Esophagus muscularis mucosa (tissue), 4 donors: ENCODE data around the gene PLEKHG4B.

Experiments
- CTCF ChIP-seq, 3 experiments: fragments of 200-600 bp in 2 of 3; fragments of 450-650 bp in 1 of 3; sonication (generic) in 2 of 3; IDR thresholded peaks; one replicate each; pipeline ENCODE4 v1.5.1; 2017 to 2019; ENCODE audit warnings: antibody characterized with exemption in 3 of 3, mild to moderate bottlenecking in 2 of 3, moderate library complexity in 1 of 3
- EP300 ChIP-seq: sonication (generic); formaldehyde crosslinking; IDR thresholded peaks from one replicate; pipeline ENCODE4 v1.6.1; 2017; ENCODE audit warnings: antibody characterized with exemption
- POLR2A ChIP-seq: fragments of 450-650 bp; IDR thresholded peaks from one replicate; pipeline ENCODE4 v1.6.1; 2017; ENCODE audit warnings: antibody characterized with exemption, moderate library complexity, mild to moderate bottlenecking, low read depth
- POLR2AphosphoS5 ChIP-seq, 2 donors: sonication (generic); formaldehyde crosslinking; IDR thresholded peaks; one replicate each; pipeline ENCODE4 v1.6.1; 2017; ENCODE audit warnings: antibody characterized with exemption in 2 of 2

GRCh38 chr5:192970-193831, 101.2 kb downstream of the PLEKHG4B start:
- TF ChIP-seq CTCF (IDR thresholded peaks at IDR 0.05) = no peak
- TF ChIP-seq POLR2A = no peak
- TF ChIP-seq POLR2AphosphoS5 (IDR thresholded peaks at IDR 0.05) = no peak
- TF ChIP-seq EP300 = no peak
